H54 (cell line): ENCODE data around the gene INF2.

Experiments
- DNase-seq: peaks from one replicate; pipeline ENCODE4 v3.0.0; 2011; ENCODE audit warnings: low spot score, mixed read lengths; ENCODE audit not compliant: insufficient read length
- FAIRE-seq: peaks from 3 replicates; lab custom pipeline; 2011; peaks lifted over from hg19 to GRCh38; lab: Jason Lieb, UNC
- POLR2A ChIP-seq: IDR thresholded peaks from 2 replicates; pipeline ENCODE4 v1.6.1; 2011; ENCODE audit warnings: low read depth, mild to moderate bottlenecking, low read length

Gene INF2

GRCh38 chr14:104738375-104739019 lies 49.1 kb downstream of the INF2 start:
- FAIRE-seq (no peak), DNase-seq (no peak)
- no peak for TF ChIP-seq POLR2A

GRCh38 chr14:104739026-104739425 lies 49.6 kb downstream of the INF2 start:
- no peak for TF ChIP-seq POLR2A
- DNase-seq (no peak), FAIRE-seq (no peak)

GRCh38 chr14:104739546-104740516 lies 50.4 kb downstream of the INF2 start:
- TF ChIP-seq POLR2A: no peak
- FAIRE-seq: no peak

GRCh38 chr14:104741108-104741802 lies 51.8 kb downstream of the INF2 start:
- DNase-seq: no peak
- no peak for FAIRE-seq

More at GRCh38 chr14:104739546-104740516, 50.4 kb downstream of the INF2 start:
- DNase-seq: no peak

GRCh38 chr14:104741803-104742251 lies 52.4 kb downstream of the INF2 start:
- no peak for FAIRE-seq
- no peak for TF ChIP-seq POLR2A
- no peak for DNase-seq

More at GRCh38 chr14:104741108-104741802, 51.8 kb downstream of the INF2 start:
- no peak for TF ChIP-seq POLR2A

- TF ChIP-seq POLR2A: no peak
- FAIRE-seq: no peak
- no peak for DNase-seq
Measured at GRCh38 chr14:104742586-104743455, 53.4 kb downstream of the INF2 start.

GRCh38 chr14:104743461-104744380 lies 54.3 kb downstream of the INF2 start:
- no peak for TF ChIP-seq POLR2A
- DNase-seq (no peak), FAIRE-seq (no peak)

GRCh38 chr14:104744484-104744883 lies 55.1 kb downstream of the INF2 start:
- DNase-seq (no peak), FAIRE-seq (no peak)
- TF ChIP-seq POLR2A: no peak

- TF ChIP-seq POLR2A: no peak
- DNase-seq (no peak), FAIRE-seq (no peak)
Measured at GRCh38 chr14:104745431-104745830, 56.0 kb downstream of the INF2 start.

GRCh38 chr14:104746071-104746545 lies 56.7 kb downstream of the INF2 start:
- no peak for TF ChIP-seq POLR2A
- no peak for FAIRE-seq
- DNase-seq: no peak

- no peak for FAIRE-seq
- no peak for TF ChIP-seq POLR2A
- no peak for DNase-seq
Measured at GRCh38 chr14:104746934-104747481, 57.6 kb downstream of the INF2 start.

- DNase-seq: no peak
- FAIRE-seq: no peak
- no peak for TF ChIP-seq POLR2A
Measured at GRCh38 chr14:104747876-104748275, 58.5 kb downstream of the INF2 start.
